Measurements from ENCODE around the gene CLDN14.
A peak's percentile ranks its signal among the peaks of the same experiment; 100 is the strongest.

The CLDN14 gene

GRCh38 chr21:36479415-36480402 is at the start of gene CLDN14:
Gene CLDN14, minus strand, starts transcription at chr21:36480122. Its CDS starts 18,427 bp downstream, at chr21:36461695.
- no peak for DNase-seq (ENCODE audit: low spot score)

- DNase-seq (ENCODE audit: low spot score): no peak
These were observed 48.8 kb upstream of the CLDN14 start for GRCh38 chr21:36528716-36529115.

- DNase-seq (ENCODE audit: low spot score): no peak
These were observed 47.4 kb upstream of the CLDN14 start for GRCh38 chr21:36527317-36527716.

GRCh38 chr21:36526104-36526503 is 46.2 kb upstream of the CLDN14 start:
- DNase-seq (ENCODE audit: low spot score): no peak

- no peak for DNase-seq (ENCODE audit: low spot score)
These were observed 44.6 kb upstream of the CLDN14 start for GRCh38 chr21:36524477-36524876.

- DNase-seq (ENCODE audit: low spot score): no peak
These were observed 42.4 kb upstream of the CLDN14 start for GRCh38 chr21:36522219-36522808.

- DNase-seq (ENCODE audit: low spot score): no peak
These were observed 39.1 kb upstream of the CLDN14 start for GRCh38 chr21:36518883-36519492.

GRCh38 chr21:36517366-36518075 is 37.6 kb upstream of the CLDN14 start:
- DNase-seq (ENCODE audit: low spot score): no peak

GRCh38 chr21:36516281-36516680 is 36.4 kb upstream of the CLDN14 start:
- DNase-seq (ENCODE audit: low spot score): no peak

- DNase-seq (ENCODE audit: low spot score): no peak
These were observed 33.5 kb upstream of the CLDN14 start for GRCh38 chr21:36513430-36513829.

- no peak for DNase-seq (ENCODE audit: low spot score)
These were observed 33.0 kb upstream of the CLDN14 start for GRCh38 chr21:36512971-36513370.

GRCh38 chr21:36511484-36512220 is 31.7 kb upstream of the CLDN14 start:
- DNase-seq (ENCODE audit: low spot score): no peak

GRCh38 chr21:36510911-36511310 is 31.0 kb upstream of the CLDN14 start:
- DNase-seq (ENCODE audit: low spot score): no peak

GRCh38 chr21:36509973-36510664 is 30.2 kb upstream of the CLDN14 start:
- no peak for DNase-seq (ENCODE audit: low spot score)

- DNase-seq (ENCODE audit: low spot score): no peak
These were observed 29.0 kb upstream of the CLDN14 start for GRCh38 chr21:36508948-36509347.

- no peak for DNase-seq (ENCODE audit: low spot score)
These were observed 27.6 kb upstream of the CLDN14 start for GRCh38 chr21:36507397-36508018.

- DNase-seq (ENCODE audit: low spot score): no peak
These were observed 26.6 kb upstream of the CLDN14 start for GRCh38 chr21:36506482-36506881.

- DNase-seq (ENCODE audit: low spot score): peak; percentile 57
These were observed 24.4 kb upstream of the CLDN14 start for GRCh38 chr21:36504067-36505058.

GRCh38 chr21:36502365-36502764 is 22.4 kb upstream of the CLDN14 start:
- DNase-seq (ENCODE audit: low spot score): no peak

All from CD4-positive, alpha-beta T cell treated with Interleukin-2 at 100 ng/mL for 4 hours (primary cell).